Fibroblast of the aortic adventitia (primary cell): ENCODE measurements around the gene FBLN2. TPM values are rescaled to one million over a fixed set of nuclear protein-coding genes. Genes with fewer than 3 reads are reported as not detected.

Experiments
- DNase-seq: peaks from one replicate; pipeline ENCODE4 v3.0.0-alpha.2; 2010; ENCODE audit warnings: low read depth
- H3K4me3 ChIP-seq: 2 replicates; pipeline ENCODE4 v1.5.1; 2011; ENCODE audit warnings: low read depth, mild to moderate bottlenecking, control low read depth, low read length, moderate library complexity
- total RNA-seq: library from RNA; depleted of rRNA; stranded (reverse); fragments of >200 nt; gene quantifications from 2 replicates; pipeline ENCODE4 v1.2.3, GENCODE V29; 2012; ENCODE audit warnings: low replicate concordance
- TF ChIP-seq, protein P1 (sequence below): IDR thresholded peaks from 2 replicates; pipeline ENCODE4 v1.5.1; 2011; ENCODE audit warnings: mild to moderate bottlenecking, low read length, control low read depth, inconsistent platforms; ENCODE audit not compliant: insufficient read depth

FBLN2 gene
- total RNA-seq, 1 donor: 452 TPM

DNA sequence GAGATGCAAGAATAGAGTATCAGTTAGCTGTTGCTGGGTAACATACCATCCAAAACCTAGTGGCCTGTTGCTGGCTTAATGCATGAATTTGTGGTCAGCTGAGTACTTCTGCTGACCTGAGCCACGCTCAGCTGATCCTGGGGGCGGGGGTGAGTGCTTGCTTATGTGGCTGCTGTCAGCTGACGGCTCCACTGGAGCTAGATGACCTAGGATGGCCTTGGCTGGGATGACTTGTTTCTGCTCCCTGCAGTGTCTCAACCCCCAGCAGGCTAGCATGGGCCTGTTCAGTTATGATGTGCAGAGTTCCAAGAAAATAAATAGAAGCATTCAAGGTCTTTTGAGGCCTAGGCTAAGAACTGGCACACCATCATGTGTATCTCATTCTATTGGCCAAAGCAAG is 63.9 kb downstream of the FBLN2 start:
- peak; percentile 59 for DNase-seq
- no peak overlapping the region for H3K4me3 ChIP-seq
- TF ChIP-seq, protein P1, sequence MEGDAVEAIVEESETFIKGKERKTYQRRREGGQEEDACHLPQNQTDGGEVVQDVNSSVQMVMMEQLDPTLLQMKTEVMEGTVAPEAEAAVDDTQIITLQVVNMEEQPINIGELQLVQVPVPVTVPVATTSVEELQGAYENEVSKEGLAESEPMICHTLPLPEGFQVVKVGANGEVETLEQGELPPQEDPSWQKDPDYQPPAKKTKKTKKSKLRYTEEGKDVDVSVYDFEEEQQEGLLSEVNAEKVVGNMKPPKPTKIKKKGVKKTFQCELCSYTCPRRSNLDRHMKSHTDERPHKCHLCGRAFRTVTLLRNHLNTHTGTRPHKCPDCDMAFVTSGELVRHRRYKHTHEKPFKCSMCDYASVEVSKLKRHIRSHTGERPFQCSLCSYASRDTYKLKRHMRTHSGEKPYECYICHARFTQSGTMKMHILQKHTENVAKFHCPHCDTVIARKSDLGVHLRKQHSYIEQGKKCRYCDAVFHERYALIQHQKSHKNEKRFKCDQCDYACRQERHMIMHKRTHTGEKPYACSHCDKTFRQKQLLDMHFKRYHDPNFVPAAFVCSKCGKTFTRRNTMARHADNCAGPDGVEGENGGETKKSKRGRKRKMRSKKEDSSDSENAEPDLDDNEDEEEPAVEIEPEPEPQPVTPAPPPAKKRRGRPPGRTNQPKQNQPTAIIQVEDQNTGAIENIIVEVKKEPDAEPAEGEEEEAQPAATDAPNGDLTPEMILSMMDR: no peak

DNA sequence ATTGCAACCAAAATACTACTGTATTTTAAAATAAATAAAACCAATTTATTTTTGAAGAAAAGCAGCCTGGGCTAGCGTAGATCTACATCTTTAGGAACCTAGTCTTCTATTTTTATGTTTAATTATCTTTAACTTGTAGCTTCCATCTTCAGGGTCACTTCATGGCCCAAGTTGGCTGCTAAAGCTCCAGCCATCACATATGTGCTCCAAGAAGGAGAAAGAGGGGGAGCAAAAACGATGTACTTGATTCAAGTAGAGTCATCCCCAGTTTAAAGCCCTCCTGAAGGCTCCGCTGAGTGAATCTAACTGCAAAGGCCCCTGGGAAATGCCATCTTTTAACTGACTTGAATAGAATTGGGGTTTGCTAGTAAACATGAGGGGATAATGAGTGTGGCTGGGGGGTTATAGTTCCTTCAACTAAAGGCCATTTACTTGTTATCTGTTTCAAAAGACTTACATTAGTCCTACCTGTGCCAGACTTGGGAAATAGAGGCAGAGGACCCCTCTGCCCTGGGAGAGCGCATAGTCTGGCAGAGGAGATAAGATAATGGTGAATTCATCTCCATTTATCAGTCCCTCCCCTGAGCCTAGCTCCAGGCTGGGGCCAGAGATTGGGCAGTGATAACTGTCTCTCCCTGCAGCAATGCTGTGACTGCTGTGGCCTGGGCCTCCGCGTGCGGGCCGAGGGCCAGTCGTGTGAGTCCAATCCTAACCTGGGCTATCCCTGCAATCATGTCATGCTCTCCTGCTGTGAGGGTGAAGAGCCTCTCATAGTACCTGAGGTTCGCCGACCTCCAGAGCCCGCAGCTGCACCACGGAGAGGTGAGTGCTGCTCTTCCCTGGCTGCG is 64.6 kb downstream of the FBLN2 start:
- TF ChIP-seq, protein P1: no peak
- H3K4me3 ChIP-seq: no peak overlapping the region
- no peak for DNase-seq

DNA sequence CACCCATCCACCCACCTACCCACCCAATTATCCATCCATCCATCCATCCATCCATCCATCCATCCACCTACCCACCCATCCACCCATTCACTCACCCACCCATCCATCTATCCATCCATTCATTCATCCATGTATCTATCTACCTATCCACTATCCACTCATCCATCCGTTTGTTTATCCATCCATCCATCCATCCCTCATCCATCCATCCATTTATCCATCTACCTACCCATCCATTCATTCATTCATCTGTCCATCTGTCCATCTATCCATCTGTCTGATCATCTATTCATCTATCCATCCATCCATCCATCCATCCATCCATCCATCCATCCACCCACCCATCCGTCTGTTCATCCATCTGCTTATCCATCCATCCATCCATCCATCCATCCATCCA is 65.7 kb downstream of the FBLN2 start:
- no peak for DNase-seq
- TF ChIP-seq, protein P1: no peak
- H3K4me3 ChIP-seq: no peak overlapping the region

DNA sequence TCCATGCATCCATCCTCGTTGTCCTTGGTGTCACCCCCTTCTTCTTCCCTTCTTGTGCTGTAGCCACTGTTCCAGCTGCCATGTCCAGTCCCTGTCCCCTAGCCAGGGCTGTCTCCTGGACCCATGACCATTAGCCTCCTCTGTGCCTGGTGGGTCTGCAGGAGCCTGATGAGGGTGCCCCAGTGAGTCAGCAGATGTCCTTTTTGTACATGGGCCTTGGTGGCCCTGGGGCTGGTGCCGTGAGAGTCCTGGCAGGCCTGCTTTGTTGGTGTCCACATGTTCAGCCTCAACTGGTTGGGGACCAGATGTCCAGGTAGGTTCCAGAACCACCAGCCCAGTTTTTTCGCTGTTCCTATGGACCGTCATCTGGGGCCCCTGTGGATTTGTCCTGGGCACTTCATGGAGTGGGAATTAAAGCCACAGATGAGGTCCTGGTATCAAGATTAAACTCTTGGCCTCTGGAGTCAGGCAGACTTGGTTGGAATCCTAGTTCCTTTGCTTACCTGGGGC is 66.1 kb downstream of the FBLN2 start:
- no peak for DNase-seq
- H3K4me3 ChIP-seq: no peak overlapping the region
- TF ChIP-seq, protein P1: no peak

DNA sequence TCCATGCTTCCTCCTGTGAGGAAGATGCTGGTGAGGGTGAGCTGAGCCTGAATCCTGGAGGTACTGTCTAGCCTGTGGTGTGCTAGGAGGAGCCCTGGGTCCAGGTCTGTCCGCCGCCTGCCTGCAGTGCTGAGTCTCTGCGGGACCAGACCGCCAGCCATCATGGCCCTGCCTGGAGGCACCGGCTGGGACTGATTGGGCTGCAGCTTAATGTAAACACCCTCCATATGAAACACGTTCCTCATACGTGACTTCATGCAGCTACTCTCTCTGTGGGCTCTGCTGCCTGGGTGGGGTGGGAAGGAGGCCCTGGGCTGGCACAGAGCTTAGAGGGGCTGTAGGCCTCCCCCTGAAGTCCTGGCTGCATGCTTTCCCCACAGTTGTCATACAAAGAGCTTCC is 67.4 kb downstream of the FBLN2 start:
- H3K4me3 ChIP-seq: no peak overlapping the region
- no peak for DNase-seq
- TF ChIP-seq, protein P1: no peak

DNA sequence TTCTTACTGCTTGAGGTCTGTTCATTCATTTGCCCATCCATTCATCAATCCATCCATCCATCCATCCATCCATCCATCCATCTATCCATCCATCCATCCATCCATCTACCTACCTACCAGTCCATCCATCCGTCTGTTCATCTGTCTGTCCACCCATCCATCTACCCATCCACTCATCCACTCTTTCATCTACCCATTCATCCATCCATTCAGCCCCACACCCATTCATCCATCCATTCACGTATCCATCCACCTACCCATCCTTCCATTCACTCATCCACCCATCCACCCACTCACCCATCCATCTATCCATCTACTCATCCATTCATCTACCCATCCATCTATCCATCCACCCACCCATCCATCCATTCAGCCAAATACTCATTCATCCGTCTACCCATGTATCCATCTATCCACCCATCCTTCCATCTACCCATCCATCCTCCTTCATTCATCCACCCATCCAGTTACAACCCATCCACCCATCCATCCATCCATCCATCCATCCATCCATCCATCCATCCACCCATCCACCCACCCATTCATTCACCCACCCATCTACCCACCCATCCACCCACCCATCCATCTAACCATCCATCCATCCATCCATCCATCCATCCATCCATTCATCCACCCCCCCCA is 68.3 kb downstream of the FBLN2 start:
- no peak for DNase-seq
- TF ChIP-seq, protein P1: no peak
- H3K4me3 ChIP-seq: no peak overlapping the region
